GM18498 (cell line): ENCODE results near the gene JTB.
"Not testable (repeated sequence)": the region's sequence is repeated elsewhere in the genome, so short reads cannot be mapped to it uniquely, and the experiment has no call there.

Experiments
- ATAC-seq: cut with Tn5 transposase; IDR thresholded peaks from one replicate; pipeline ENCODE4 v1.9.1; 2021; ENCODE audit warnings: mild to moderate bottlenecking, moderate library complexity; ENCODE audit not compliant: unreplicated experiment

The JTB gene

DNA sequence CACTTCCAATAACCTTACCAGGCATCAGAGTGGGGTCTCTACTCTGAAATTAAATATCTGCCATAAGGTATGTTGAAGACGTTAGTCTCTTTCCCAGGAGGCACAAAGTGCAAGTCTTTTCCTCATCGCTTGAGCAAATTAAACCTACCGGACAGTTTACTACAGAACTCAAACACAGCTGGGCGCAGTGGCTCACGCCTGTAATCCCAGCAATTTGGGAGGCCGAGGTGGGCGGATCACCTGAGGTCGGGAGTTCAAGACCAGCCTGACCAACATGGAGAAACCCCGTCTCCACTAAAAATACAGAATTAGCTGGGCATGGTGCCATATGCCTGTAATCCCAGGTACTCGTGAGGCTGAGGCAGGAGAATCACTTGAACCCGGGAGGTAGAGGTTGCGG, 1.6 kb upstream of the JTB start:
- not testable (repeated sequence) for ATAC-seq

GRCh38 chr1:153978274-153978909, 918 bp upstream of the JTB start:
- no peak for ATAC-seq

DNA sequence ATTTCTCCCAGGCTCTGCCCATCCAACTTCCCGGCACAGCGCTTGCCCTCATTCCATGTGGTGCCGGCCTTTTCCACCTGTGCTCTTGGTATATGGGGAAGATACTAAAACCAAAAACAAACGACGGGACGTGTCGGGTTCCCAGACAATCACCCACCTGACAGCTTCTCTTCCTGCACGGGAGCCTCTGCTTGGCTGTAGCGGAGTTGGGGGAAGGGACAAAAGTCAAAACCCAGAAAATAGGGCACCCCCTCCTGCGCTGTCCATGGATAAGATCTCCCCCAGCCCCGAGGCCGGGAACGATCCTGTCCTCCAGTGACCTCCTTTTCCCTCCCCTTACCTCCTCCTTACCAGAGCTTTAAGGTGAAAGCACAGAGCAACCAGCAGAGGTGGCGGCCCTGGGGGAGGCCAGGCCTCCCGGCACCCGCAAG, 640 bp downstream of the JTB start:
- no peak for ATAC-seq

GRCh38 chr1:153973525-153973924, 3.9 kb downstream of the JTB start:
- ATAC-seq, result no peak

GRCh38 chr1:153973071-153973470, 4.4 kb downstream of the JTB start:
- no peak for ATAC-seq

DNA sequence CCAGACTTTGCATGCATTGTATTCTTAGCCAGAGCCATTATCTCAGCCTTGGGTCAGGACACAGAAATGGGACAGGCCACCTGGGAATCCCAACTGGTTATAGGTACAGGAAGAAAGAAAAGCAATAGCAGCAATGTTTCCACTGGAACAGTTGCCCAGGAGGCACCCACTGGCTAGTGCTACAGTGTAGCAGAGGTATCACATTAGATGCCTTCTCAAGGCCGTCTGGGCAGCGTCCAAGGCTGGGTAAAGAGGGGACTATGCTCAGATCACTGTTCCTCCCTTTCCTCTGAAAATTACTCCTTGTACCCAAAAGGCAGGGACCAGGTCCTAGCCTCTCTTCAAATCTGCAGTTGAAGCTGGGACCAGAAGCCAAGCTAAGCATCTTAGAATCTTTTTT, 7.1 kb downstream of the JTB start:
- ATAC-seq, result no peak

DNA sequence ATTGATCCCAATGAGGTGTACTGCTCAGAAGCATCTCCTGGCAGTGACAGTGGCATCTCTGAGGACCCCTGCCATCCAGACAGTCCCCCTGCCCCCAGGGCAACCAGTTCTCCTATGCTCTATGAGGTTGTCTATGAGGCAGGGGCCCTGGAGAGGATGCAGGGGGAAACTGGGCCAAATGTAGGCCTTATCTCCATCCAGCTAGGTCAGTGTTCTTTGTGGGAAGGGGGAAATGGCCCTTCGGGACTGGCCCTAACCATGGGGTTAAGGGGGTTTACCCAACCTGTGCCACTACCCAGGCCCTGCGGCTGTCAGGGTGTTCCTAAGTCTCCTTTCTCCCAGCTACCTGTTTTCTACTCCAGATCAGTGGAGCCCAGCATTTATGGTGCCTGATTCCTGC, 8.5 kb downstream of the JTB start:
- no peak for ATAC-seq

- no peak for ATAC-seq
Observed at GRCh38 chr1:153968408-153968807, 9.1 kb downstream of the JTB start.

- ATAC-seq, result no peak
Observed at GRCh38 chr1:153968000-153968363, 9.5 kb downstream of the JTB start.

DNA sequence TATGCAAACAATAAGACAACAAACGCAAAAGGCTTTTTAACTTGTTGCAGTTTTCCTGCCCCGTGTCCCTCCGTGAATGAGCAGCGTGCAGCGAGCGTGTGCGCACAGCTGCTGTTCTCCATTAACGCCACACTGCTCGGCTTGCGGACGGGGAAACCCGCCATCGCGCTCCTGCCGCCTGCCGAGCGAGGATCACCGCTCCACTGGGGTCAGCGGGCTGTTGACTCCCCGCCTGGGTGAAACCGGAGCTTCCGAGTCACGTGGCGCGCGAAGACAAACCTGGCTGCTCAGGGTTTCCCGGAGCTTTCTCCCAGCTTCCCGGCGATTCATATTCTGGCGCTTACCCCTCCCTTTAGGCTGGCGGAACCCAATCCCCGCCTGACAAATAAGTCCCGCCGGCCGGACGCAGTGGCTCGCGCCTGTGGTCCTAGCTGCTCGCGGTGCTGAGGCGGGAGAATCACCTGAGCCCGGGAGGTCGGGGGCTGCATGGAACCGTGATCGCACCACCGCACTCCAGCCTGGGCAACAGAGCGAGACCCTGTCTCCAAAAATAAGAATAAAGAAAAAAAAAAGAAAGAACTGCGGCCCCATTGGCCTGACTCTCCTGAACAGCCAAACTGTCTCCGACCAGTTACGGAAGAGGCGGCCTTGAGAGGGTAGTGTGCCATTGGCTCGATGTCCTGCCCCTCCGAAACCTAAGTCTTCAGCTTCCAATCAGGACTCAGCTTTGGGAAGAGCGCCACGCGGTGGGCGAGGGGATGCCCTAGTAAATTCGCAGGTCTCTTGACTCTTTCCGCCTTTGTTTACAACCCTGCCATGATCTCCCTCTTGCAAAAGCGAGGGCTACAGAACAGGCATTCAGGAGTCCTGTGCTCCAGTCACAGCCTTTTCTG, 10.1 kb downstream of the JTB start, which contains the start of gene CREB3L4:
TSS of gene CREB3L4 (plus strand) at position 796 of the 893 bp plus-strand sequence. CDS start 624 bp downstream, outside the sequence.
- peak; percentile 77 for ATAC-seq

GRCh38 chr1:153963850-153964331, 13.6 kb downstream of the JTB start:
- no peak for ATAC-seq

GRCh38 chr1:153963030-153963849, 14.2 kb downstream of the JTB start, which contains the start of gene SLC39A1:
Gene SLC39A1 (minus strand): TSS chr1:153963537. CDS start chr1:153962715, 822 bp downstream.
- ATAC-seq, result peak; percentile 52

- no peak for ATAC-seq
Observed at GRCh38 chr1:153962088-153963029, 15.1 kb downstream of the JTB start.

DNA sequence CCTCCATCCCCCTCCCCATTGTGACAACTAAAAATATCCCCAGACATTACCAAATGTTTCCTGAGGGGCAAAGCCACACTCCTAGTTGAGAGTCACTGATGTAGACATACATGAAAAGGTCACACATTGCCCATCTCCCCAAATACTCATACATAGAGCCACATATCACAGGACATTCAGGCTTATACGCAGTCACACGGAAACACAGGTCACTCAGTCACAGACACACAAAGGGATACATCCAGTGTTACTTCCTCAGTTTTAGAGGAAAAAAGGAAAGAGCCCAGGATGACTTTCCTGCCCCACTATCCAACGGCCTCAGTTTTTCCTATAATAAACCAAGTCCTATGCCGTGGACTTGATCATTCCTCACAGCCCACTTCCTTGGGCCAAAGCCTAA, 16.1 kb downstream of the JTB start:
- ATAC-seq, result no peak

GRCh38 chr1:153960206-153960605, 17.3 kb downstream of the JTB start:
- ATAC-seq, result no peak

- no peak for ATAC-seq
Observed at GRCh38 chr1:153959454-153959853, 18.0 kb downstream of the JTB start.

- ATAC-seq, result no peak
Observed at GRCh38 chr1:153958961-153959260, 18.6 kb downstream of the JTB start.

- ATAC-seq, result peak; percentile 78
Observed at GRCh38 chr1:153958111-153958960, 19.1 kb downstream of the JTB start, which contains the start of gene CRTC2. Gene CRTC2 (minus strand): TSS chr1:153958612. CDS start chr1:153958497, 115 bp downstream.

DNA sequence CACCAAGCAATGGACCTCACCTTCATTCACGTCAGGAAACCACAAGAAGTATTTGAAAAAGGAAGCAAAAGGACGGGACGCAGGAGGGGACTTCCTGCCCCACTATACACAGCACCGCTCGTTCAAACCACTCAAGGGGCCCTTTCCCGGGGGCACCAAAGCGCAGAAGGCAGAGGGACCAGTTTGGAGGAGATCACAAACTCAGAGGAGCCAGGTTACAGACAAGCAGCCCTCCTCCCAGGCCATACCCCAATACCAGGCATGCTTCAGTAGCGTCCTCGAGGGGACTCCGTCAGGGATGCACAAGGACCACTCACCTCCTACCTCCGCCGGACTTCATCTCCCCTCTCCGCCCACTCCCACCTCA, 19.7 kb downstream of the JTB start:
- ATAC-seq, result peak; percentile 20
